RCC 7860 (cell line): ENCODE data around the gene SH3BP5.

Source experiments
- DNase-seq: peaks from one replicate; pipeline ENCODE4 v3.0.0-alpha.2; 2015; ENCODE audit warnings: low spot score
- FAIRE-seq: peaks from 2 replicates; lab custom pipeline; 2012; peaks lifted over from hg19 to GRCh38; lab: Jason Lieb, UNC

SH3BP5 gene

DNA sequence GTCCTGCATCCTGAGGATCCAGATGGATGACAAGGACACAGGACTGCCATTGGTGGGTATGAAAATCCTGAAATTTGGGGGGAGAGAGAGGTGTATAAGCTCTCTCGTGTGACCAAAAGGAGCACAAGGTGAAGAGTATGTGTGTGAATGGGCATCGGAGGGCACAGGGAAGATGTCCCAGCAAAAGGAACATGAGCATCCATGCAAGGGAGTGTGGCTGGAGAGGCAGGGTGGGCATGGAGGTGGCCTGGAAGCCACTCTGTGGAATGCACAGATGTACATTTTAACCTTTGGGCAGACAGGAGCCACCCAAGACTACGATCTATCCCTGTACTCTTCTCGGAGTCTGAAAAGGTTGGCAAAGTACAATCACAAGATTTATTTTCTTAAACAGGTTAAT lies 71.9 kb downstream of the SH3BP5 start:
- FAIRE-seq, result no peak
- no peak for DNase-seq

DNA sequence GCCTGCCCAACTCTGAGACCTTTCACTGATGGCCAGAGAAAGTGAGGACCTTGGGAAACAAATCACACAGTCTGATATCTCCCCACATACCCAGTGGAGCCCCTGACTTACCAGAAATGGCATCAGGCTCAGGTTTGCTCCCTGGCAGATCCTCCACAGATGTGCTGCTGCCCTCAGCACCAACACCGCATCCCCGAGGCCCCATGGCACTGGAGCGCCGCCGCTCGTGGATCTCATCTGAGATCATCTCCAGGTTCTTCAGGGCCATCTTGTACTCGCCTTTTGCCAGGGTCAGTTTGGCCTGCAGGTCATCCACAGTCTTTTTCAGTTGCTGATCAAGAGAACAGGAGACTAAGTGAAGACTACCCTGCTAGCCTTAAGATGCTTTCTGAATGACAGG lies 73.7 kb downstream of the SH3BP5 start:
- no peak for DNase-seq
- FAIRE-seq, result no peak

GRCh38 chr3:15256861-15257341 lies 75.5 kb downstream of the SH3BP5 start:
- FAIRE-seq, result no peak
- no peak for DNase-seq

DNA sequence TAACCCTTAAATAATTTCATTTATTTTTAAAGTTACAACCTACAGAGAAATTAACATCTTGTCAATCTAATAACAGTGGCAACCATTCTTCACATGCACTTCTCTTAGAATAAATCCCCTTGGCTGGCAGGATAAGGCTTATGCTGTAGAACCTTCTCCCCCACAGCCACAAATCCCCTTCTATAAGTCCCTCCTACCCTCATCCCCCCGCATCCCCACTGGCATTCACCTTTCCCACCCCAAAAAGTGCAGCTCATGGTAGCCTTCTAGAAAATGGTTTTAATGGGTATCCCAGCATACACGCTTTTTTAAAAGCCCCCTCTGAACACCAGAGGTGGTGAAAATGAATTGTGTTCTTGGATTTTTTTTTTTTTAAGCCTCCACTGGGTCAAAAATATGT lies 77.2 kb downstream of the SH3BP5 start:
- no peak for DNase-seq
- FAIRE-seq, result no peak

DNA sequence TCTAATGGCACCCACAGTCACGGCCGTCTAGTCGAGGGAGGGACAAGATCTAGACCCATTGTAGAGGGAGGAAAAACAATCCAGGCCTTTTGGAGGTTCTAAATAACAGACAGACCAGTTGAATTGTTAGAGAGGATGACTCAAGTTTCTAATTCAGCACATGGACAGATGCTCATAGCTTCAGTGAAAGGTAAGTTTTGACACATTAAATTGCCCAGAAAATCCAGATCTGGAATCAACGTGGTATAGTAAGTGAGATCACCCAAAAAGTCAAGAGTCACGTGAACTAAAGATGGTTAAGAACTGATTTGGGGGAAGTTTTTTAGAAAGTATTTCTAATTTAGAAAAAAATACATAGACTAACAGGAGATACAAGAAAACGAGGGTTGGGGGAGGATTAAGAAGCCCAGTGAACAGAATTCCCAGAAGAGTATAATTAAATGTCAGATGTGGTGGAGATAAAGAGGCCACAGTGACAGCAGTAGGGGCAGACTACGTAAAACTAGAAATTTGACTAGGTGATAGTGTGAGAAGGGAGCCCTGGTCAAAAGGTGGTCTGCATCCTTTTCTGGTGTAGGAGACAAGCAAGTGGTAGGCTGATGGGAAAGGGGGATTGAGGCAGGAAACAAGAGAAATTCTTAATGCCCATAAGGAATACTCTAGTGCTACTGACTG lies 79.2 kb downstream of the SH3BP5 start:
- DNase-seq (no peak), FAIRE-seq (no peak)

DNA sequence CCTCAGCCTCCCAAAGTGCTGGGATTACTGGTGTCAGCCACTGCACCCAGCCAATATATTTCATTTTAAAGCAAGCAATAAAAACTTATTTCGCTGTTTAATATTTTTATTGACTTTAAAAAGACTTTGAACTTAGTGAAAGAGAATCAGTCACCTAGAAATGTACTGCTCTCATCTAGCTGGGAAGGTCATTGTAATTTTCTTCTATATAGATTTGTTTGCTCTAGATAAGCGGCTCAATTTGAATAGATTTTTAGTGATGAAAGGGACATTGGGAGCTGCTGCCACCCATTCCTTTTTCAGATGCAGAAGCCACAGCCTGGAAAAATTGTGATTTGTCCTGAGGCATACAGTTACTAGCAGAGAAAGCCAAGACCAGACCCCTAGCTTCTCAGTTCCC lies 86.2 kb downstream of the SH3BP5 start:
- FAIRE-seq (no peak), DNase-seq (no peak)

- FAIRE-seq, result no peak
- no peak for DNase-seq
Observed at GRCh38 chr3:15243822-15244482, 88.4 kb downstream of the SH3BP5 start.

- FAIRE-seq (no peak), DNase-seq (no peak)
Observed at GRCh38 chr3:15241341-15241740, 91.0 kb downstream of the SH3BP5 start.

GRCh38 chr3:15229262-15229661 lies 103.1 kb downstream of the SH3BP5 start:
- FAIRE-seq, result no peak
- no peak for DNase-seq

DNA sequence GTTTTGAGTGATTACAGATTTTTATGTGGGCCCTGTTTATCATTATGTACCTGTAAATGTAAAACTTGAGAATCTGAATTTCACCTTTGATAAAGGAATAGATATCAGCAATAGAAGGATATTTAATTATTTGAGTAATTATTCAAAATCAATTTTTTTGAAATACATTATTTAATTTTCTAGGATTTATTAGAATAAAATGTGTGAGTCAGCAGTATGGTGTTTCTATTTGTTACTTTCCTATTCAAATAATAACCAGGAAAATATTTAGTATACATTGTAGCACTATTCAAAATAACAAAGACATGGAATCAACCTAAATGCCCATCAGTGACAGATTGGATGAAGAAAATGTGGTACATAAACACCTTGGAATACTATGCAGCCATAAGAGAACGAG lies 104.2 kb downstream of the SH3BP5 start:
- DNase-seq (no peak), FAIRE-seq (no peak)

DNA sequence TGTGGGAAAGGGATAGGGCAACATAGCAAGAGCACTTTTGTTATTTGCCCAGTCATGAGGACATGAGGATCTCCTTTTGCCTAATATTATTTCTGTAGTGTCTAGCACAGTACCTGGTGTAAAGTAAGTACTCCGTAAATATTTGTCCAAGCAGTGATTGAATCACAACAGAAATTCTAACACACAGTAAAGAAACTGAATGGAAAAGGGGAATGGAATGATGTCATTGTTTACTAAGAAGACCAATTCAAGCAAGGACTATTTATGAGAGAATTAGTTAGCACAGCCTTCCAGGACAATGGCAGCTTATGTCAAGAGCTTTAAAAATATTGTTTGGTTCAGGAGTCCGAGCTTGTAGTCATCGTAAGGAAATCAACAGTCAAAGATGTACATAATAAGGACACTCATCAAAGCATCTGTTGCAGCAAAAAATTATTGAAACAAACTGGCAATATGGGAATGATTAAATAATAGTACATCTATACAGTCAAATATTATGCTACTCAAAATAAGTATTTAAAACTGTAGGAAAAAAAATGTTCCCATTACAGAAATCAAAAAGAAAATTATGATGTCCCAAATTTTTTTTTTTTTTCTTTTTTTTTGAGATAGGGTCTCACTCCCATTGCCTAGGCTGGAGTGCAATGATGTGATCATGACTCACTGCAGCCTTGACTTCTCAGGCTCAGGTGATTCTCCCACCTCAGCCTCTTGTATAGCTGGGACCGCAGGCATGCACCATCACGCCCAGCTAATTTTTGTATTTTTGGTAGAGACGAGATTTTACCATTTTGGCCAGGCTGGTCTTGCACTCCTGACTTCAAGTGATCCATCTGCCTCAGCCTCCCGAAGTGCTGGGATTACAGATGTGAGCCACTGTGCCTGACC lies 108.5 kb downstream of the SH3BP5 start:
- DNase-seq, result no peak
- FAIRE-seq, result no peak

- no peak for DNase-seq
- FAIRE-seq, result no peak
Observed at GRCh38 chr3:15221574-15222217, 110.7 kb downstream of the SH3BP5 start.

DNA sequence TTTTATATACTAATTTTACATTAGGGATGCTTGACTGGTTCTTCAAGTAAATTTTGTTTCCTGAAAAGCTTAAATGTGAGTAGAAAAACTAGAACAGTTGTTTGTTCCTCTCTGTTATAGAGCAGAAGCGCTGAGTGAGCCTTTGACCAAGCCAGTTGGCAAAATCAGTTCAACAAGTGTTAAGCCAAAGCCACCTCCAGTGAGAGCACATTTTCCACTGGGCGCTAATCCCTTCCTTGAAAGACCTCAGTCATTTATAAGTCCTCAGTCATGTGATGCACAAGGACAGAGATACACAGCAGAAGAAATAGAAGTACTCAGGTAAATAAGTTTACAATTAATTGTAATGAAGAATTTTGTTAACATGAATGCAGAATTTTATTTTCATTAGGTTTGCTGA lies 111.7 kb downstream of the SH3BP5 start:
- no peak for DNase-seq
- no peak for FAIRE-seq

DNA sequence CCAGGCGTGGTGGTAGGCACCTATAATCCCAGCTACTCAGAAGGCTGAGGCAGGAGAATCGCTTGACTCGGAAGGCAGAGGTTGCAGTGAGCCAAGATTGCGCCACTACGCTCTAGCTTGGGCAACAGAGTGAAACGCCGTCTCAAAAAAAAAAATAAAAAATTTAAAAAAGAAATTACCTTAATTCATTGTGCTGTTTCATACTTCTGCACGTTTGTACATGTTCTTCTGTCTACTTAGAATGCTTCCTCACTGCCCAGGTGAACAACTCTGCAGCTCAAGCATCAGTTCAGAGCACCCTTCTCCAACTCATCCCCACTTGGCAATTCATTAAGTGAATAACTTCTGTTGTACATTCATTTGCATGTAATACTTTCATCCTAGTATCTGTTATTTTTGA lies 112.3 kb downstream of the SH3BP5 start:
- FAIRE-seq (no peak), DNase-seq (no peak)

- FAIRE-seq (no peak), DNase-seq (no peak)
Observed at GRCh38 chr3:15218689-15219088, 113.7 kb downstream of the SH3BP5 start.

GRCh38 chr3:15217841-15218267 lies 114.5 kb downstream of the SH3BP5 start:
- DNase-seq (no peak), FAIRE-seq (no peak)

DNA sequence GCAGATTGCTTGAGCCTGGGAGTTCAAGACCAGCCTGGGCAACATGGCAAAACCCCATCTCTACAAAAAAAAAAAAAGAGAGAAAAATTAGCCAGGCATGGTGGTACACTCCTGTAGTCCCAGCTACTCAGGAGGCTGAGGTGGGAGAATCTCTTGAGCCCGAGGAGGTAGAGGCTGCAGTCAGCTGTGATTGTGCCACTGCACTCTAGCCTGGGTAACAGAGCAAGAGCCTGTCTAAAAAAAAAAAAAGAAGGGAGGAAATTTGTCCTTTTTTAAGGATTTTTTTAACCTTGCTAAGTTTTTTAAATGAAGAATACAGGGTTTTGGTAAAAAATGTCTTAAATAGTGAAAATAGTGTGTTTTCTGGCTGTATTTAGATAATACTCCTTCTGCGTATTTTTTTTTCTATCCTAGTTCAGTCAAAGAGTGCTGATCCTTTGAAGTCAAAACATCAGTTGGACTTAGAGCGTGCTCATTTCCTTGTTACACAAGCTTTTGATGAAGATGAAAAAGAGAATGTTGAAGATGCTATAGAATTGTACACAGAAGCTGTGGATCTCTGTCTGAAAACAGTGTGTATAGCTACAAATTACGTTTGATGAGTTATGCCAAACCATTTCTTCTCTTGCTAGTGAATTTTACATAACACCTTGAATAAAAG lies 115.2 kb downstream of the SH3BP5 start:
- no peak for DNase-seq

DNA sequence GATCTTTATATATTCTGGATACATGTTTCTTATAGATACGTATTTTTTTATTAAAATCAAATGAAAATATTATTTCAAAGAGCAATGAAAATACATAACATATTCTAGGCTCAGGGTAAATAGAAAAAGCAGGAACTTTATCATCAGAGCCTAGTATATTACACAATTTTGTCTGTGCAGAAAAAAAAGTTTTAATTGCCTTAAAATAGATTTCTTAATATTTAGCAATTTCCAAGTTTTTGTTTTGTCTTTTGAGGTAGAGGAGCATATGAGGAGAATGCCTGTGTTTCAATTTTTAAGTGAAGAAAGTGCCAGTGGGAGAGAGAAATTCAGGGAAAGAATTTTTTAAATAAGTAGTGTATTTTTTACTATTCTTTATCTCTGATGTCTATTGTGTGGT lies 115.9 kb downstream of the SH3BP5 start:
- DNase-seq (no peak), FAIRE-seq (no peak)

More for the DNA sequence above, 115.2 kb downstream of the SH3BP5 start:
- FAIRE-seq, result no peak

GRCh38 chr3:15215996-15216395 lies 116.4 kb downstream of the SH3BP5 start:
- no peak for DNase-seq
- no peak for FAIRE-seq

DNA sequence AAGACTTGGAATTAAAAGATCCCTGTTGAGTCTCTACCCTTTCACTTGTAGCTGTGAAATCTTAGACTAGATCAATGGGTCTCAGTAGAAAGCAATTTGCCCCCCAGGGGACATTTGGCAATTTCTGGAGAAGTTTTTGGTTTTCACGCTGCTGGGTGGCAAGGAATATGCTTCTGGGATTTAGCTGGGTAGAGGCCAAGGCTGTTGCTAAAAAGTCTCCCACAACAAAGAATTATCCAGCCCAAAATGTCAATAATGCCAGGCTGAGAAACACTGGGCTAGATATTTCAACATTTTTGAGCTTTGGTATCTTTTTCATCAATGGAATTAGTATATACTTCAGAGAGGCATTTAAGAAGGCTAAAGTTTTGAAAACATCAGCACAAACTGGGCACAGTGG lies 117.6 kb downstream of the SH3BP5 start:
- FAIRE-seq (no peak), DNase-seq (no peak)

DNA sequence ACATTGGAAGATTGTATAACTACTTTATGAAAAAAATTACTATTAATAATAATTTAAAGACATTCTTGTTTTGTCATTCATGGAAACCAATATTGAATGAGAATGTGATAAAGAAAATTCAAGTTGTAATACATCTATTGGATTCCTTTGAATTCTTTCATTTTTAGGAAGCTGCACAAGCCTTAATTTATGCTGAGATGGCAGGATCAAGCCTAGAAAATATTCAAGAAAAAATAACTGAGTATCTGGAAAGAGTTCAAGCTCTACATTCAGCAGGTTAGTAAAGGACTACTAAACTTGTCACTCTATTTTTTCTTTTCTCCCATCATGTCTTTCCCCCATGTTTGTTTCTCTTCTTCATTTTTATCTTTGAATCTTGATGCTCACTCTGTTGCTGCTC lies 120.4 kb downstream of the SH3BP5 start:
- no peak for FAIRE-seq
- DNase-seq, result no peak
